GM10847 (cell line): ENCODE measurements around the gene LMO3.

Source experiments
- POLR2A ChIP-seq: IDR thresholded peaks from 2 replicates; pipeline ENCODE4 v1.6.1; 2011; ENCODE audit not compliant: insufficient read length; ENCODE audit errors: extremely low read depth

Gene LMO3

GRCh38 chr12:16579041-16579440, 26.9 kb downstream of the LMO3 start:
- TF ChIP-seq POLR2A, result no peak

GRCh38 chr12:16573398-16574077, 32.4 kb downstream of the LMO3 start:
- TF ChIP-seq POLR2A, result no peak

- no peak for TF ChIP-seq POLR2A
Observed at GRCh38 chr12:16568873-16569272, 37.1 kb downstream of the LMO3 start.

- no peak for TF ChIP-seq POLR2A
Observed at GRCh38 chr12:16564675-16565074, 41.3 kb downstream of the LMO3 start.

GRCh38 chr12:16563504-16563903, 42.5 kb downstream of the LMO3 start:
- TF ChIP-seq POLR2A, result no peak

- no peak for TF ChIP-seq POLR2A
Observed at GRCh38 chr12:16562921-16563320, 43.0 kb downstream of the LMO3 start.

GRCh38 chr12:16562435-16562834, 43.5 kb downstream of the LMO3 start:
- no peak for TF ChIP-seq POLR2A

- no peak for TF ChIP-seq POLR2A
Observed at GRCh38 chr12:16560273-16560672, 45.7 kb downstream of the LMO3 start.

- no peak for TF ChIP-seq POLR2A
Observed at GRCh38 chr12:16555630-16556029, 50.3 kb downstream of the LMO3 start.

GRCh38 chr12:16553457-16553856, 52.5 kb downstream of the LMO3 start:
- no peak for TF ChIP-seq POLR2A

- no peak for TF ChIP-seq POLR2A
Observed at GRCh38 chr12:16552301-16552700, 53.7 kb downstream of the LMO3 start.

- no peak for TF ChIP-seq POLR2A
Observed at GRCh38 chr12:16545836-16546235, 60.1 kb downstream of the LMO3 start.

GRCh38 chr12:16542586-16542985, 63.4 kb downstream of the LMO3 start:
- no peak for TF ChIP-seq POLR2A

GRCh38 chr12:16531621-16532020, 74.3 kb downstream of the LMO3 start:
- no peak for TF ChIP-seq POLR2A

GRCh38 chr12:16530268-16530850, 75.6 kb downstream of the LMO3 start:
- TF ChIP-seq POLR2A, result no peak

- no peak for TF ChIP-seq POLR2A
Observed at GRCh38 chr12:16526693-16527092, 79.3 kb downstream of the LMO3 start.

- no peak for TF ChIP-seq POLR2A
Observed at GRCh38 chr12:16524378-16524777, 81.6 kb downstream of the LMO3 start.
